Common myeloid progenitor, CD34-positive (primary cell): ENCODE results near the gene TEX13B.

Experiments
- CTCF ChIA-PET: fragments of 350-600 bp; sonication (Branson Sonifier 250); formaldehyde crosslinking; loops from one replicate; lab custom pipeline; 2021; ENCODE audit warnings: antibody characterized with exemption; lab: Charles Lee
- POLR2A ChIA-PET: fragments of 350-600 bp; sonication (Branson Sonifier 250); formaldehyde crosslinking; loops from one replicate; lab custom pipeline; 2021; ENCODE audit warnings: antibody characterized with exemption; lab: Charles Lee
- DNase-seq, 3 donors: peaks; one replicate each; pipeline versions ENCODE4 v3.0.0 to v3.0.0-alpha.2; 2013
- H3K27ac ChIP-seq, 2 experiments: 1 replicate in 1 of 2; 2 replicates in 1 of 2; pipeline ENCODE4 v1.7.0; 2013; ENCODE audit warnings: inconsistent platforms in 2 of 2, low read length in 2 of 2, mild to moderate bottlenecking in 2 of 2, low read depth in 1 of 2, moderate library complexity in 1 of 2; ENCODE audit not compliant: severe bottlenecking in 2 of 2, insufficient read depth in 1 of 2, poor library complexity in 1 of 2
- H3K27me3 ChIP-seq, 5 experiments: replicated peaks in 2 of 5; 1 replicate in 3 of 5; 2 replicates in 2 of 5; pipeline versions ENCODE4 v1.6.1 to v1.7.0; 2013; ENCODE audit warnings: low read length in 4 of 5, mild to moderate bottlenecking in 2 of 5, moderate library complexity in 2 of 5, inconsistent platforms in 1 of 5; ENCODE audit not compliant: insufficient read depth in 5 of 5, control insufficient read depth in 4 of 5
- H3K36me3 ChIP-seq, 4 experiments: 1 replicate in 2 of 4; 2 replicates in 2 of 4; pipeline versions ENCODE4 v1.6.1 to v1.7.0; 2013; ENCODE audit warnings: low read length in 3 of 4, control low read depth in 1 of 4, mild to moderate bottlenecking in 1 of 4; ENCODE audit not compliant: control insufficient read depth in 4 of 4, insufficient read depth in 4 of 4
- H3K4me1 ChIP-seq, 4 experiments: 1 replicate in 3 of 4; 2 replicates in 1 of 4; pipeline versions ENCODE4 v1.6.1 to v1.7.1; 2013; ENCODE audit warnings: low read length in 3 of 4, mild to moderate bottlenecking in 3 of 4, control low read depth in 1 of 4, inconsistent platforms in 1 of 4, moderate library complexity in 1 of 4; ENCODE audit not compliant: control insufficient read depth in 4 of 4, insufficient read depth in 4 of 4; ENCODE audit errors: control extremely low read depth in 1 of 4
- H3K4me3 ChIP-seq, 7 experiments: 1 replicate in 4 of 7; 2 replicates in 3 of 7; pipeline versions ENCODE4 v1.5.1 to v1.7.0; 2013; ENCODE audit warnings: mild to moderate bottlenecking in 7 of 7, low read length in 6 of 7, moderate library complexity in 6 of 7, inconsistent platforms in 2 of 7, low read depth in 2 of 7, control low read depth in 1 of 7; ENCODE audit not compliant: insufficient read depth in 4 of 7, control insufficient read depth in 1 of 7; ENCODE audit errors: extremely low read depth in 1 of 7
- H3K9me3 ChIP-seq, 5 experiments: 1 replicate in 4 of 5; 2 replicates in 1 of 5; pipeline versions ENCODE4 v1.6.1 to v1.7.1; 2013; ENCODE audit warnings: low read length in 4 of 5, mild to moderate bottlenecking in 2 of 5, inconsistent platforms in 1 of 5, low read depth in 1 of 5, moderate library complexity in 1 of 5; ENCODE audit not compliant: control insufficient read depth in 4 of 5, insufficient read depth in 2 of 5; ENCODE audit errors: control extremely low read depth in 1 of 5
- WGBS: methylation state at CpG from one replicate; pipeline ENCODE4 v1.1.5; 2013; ENCODE audit not compliant: insufficient coverage; 5-methylcytosine and 5-hydroxymethylcytosine counted together

The TEX13B gene

DNA sequence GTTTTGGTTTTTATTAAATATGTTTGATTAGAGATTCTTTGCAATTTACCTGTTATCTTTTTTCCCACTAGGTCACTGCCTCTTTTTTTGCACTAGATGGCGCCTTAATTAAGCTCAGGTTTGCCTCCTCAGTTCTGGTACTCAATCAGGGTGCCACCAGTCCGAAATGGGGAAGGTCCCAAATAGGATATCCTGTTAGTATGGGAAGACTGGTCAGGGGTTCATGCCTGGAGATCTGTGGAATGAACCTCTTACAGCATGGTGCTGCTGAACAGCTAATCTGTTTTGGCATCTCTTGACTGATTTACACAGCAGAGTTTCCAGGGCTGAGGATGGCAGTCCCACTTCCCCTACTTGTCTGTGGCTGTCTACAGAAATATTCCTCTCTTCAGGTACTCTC, 38.5 kb upstream of the TEX13B start:
- Histone ChIP-seq H3K27me3 (peaks cover 0 to 2% (median 0%) of the 10 kb centered on the region in 5 experiments), H3K4me1 (peaks cover 0 to 24% (median 7%) of the 10 kb centered on the region in 4 experiments), H3K9me3 (no peaks in the 10 kb centered on the region), H3K4me3 (no peak overlapping the region), H3K27ac (no peak overlapping the region), H3K36me3 (no peaks in the 10 kb centered on the region)
- POLR2A ChIA-PET: no interaction called here
- whole genome bisulfite sequencing: 13% methylated on average over 2 of the region's 2 CpGs
- no peak for DNase-seq
- CTCF ChIA-PET: interaction anchor here (0.8 to 1.3 kb wide), 5 partner anchors 12 to 118 kb away, joined by 3 to 4 read pairs (median 3); no protein-coding TSS in a partner anchor

DNA sequence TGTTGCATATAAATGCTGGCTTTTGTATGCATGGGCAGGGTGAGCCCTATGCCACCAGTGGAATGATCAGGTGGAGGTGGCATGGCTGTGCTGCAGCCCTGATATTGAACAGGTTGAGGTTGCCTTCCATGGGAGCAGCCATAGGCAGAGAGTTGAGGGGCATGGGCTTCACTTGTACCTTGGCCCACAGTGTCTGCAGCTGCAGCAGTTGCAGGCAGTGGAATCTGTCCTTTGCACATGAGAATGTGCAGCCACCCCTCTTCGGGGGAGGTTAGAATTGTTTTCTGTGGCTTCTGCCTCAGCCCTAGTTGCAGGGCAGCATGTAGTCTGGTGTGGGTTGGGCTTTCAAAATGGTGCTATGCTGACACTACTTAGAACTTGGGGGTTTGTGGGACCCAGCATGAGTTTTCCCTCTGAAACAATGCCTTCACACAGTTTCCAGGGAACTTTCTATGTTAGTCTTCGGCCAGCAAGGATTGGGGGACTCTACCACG, 37.3 kb upstream of the TEX13B start:
- H3K36me3 ChIP-seq: no peaks in the 10 kb centered on the region
- H3K9me3 ChIP-seq: no peaks in the 10 kb centered on the region
- ChIA-PET POLR2A (no interaction called here), CTCF (no interaction called here)
- H3K4me1 ChIP-seq: peaks cover 0 to 24% (median 7%) of the 10 kb centered on the region in 4 experiments
- H3K4me3 ChIP-seq: peak overlapping the region in 2 of 7 experiments; percentile 28 to 45
- 35% methylated on average over 3 of the region's 3 CpGs for WGBS
- DNase-seq: peak in 2 of 3 donors; percentile 45 to 52
- peaks cover 0 to 2% (median 0%) of the 10 kb centered on the region in 5 experiments for H3K27me3 ChIP-seq
- no peak overlapping the region for H3K27ac ChIP-seq

DNA sequence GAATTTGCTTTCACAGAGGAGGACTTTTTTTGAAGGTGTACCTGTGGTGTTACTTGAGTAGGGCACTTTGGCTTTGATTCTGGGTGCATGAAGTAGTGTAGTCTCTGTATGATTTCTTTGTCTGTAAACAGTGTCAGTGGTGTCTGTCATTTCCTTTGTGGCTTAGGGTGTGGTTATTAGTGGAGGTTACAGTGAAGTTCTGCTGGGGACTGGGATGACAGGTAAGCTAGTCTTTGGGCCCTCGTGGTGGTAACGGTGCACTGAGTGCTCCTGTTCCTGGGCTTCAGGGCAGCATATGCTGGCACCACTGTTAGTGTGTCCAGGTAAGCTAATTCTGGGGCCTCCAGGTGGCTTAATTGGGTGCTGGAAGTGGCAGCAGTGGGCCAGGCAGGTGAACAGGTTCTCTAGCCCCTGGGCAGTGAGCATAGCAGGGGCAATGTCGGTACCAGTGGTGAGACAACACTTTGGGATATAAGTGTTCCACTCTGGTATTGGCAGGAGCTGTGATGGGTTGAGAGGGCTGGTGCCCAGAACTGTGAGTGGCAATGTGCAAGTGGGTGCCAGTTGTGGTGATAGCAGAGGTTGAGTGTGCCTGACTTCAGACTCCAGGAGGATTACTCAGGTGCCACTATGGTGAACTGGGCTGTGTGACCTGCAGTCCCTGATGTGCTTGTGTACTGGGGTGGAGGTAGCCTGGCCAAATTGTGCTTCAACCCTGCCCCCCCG, 36.6 kb upstream of the TEX13B start:
- DNase-seq: peak in 1 of 3 donors; percentile 28
- WGBS: 84% methylated on average over 4 of the region's 4 CpGs
- ChIA-PET POLR2A (no interaction called here), CTCF (interaction anchor here (0.7 kb wide), 1 partner anchor 42 kb away, joined by 3 read pairs; no protein-coding TSS in a partner anchor)
- no peak overlapping the region for H3K27ac ChIP-seq
- peaks cover 0 to 2% (median 0%) of the 10 kb centered on the region in 5 experiments for H3K27me3 ChIP-seq
- no peaks in the 10 kb centered on the region for H3K9me3 ChIP-seq
- H3K4me1 ChIP-seq: peaks cover 0 to 24% (median 7%) of the 10 kb centered on the region in 4 experiments
- no peak overlapping the region for H3K4me3 ChIP-seq
- H3K36me3 ChIP-seq: no peaks in the 10 kb centered on the region

DNA sequence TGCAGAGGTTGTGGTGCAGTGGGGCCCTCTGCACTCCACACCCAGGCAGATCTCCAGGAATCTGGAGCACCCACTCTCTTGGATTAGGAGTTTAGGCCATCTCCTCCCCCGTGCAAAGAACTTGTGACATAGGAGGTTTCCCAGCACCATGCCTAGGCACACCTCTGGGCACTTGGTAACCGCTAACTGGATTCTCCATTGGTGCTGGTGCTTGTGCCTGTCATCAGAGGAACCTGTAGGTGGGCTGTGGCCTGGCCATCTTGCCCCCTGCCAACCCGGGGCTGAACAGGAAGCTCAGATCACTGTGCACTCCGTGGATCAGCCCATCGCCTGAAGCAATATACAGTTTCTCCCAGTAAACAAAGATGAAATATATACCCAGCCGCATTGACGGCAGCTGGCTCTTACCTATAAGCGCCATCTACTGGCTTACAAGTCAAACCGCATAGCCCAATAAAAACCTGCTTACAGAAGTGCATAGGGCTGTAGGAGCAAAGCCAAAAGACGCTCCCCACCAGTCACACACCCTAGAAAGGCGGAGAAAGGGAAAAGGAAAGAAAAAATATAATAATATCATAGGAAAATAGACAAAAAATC, 19.1 kb upstream of the TEX13B start:
- peak; percentile 33 to 69 (median 67) for DNase-seq
- Histone ChIP-seq H3K4me3 (no peak overlapping the region), H3K9me3 (peaks cover 0 to 6% (median 0%) of the 10 kb centered on the region in 5 experiments), H3K36me3 (no peaks in the 10 kb centered on the region), H3K27ac (no peak overlapping the region), H3K4me1 (no peaks in the 10 kb centered on the region), H3K27me3 (peaks cover 0 to 2% (median 0%) of the 10 kb centered on the region in 5 experiments)
- CTCF ChIA-PET: interaction anchor here (1.3 to 1.5 kb wide), 2 partner anchors 19 to 21 kb away, joined by 3 to 5 read pairs; no protein-coding TSS in a partner anchor
- WGBS: 24% methylated on average over 5 of the region's 11 CpGs
- POLR2A ChIA-PET: no interaction called here

DNA sequence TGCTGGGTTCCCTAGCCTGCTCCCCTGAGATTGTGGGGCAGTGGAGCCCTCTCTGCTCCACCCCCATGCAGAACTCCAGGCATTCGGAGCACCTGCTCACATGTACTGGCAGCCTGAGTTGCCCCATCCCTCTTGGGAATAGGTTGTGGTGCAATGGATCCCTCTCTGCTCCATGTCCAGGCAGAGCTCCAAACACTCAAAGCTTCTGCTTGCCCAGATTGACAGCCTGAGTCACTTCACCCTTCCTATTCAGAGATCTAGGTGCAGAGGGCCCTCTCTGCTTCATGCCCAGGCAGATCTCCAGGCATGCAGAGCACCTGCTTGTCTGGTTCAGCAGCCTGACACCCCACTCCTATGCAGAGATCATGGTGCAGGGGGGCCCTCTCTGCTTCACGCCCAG, 18.6 kb upstream of the TEX13B start:
- H3K27me3 ChIP-seq: peaks cover 0 to 2% (median 0%) of the 10 kb centered on the region in 5 experiments
- H3K4me3 ChIP-seq: no peak overlapping the region
- POLR2A ChIA-PET: no interaction called here
- H3K9me3 ChIP-seq: peaks cover 0 to 6% (median 0%) of the 10 kb centered on the region in 5 experiments
- WGBS: 100% methylated on average over 1 of the region's 2 CpGs
- no peaks in the 10 kb centered on the region for H3K4me1 ChIP-seq
- no peaks in the 10 kb centered on the region for H3K36me3 ChIP-seq
- no peak for DNase-seq
- CTCF ChIA-PET: interaction anchor here (1.5 kb wide), 1 partner anchor 20 kb away, joined by 3 read pairs; no protein-coding TSS in a partner anchor
- H3K27ac ChIP-seq: no peak overlapping the region

DNA sequence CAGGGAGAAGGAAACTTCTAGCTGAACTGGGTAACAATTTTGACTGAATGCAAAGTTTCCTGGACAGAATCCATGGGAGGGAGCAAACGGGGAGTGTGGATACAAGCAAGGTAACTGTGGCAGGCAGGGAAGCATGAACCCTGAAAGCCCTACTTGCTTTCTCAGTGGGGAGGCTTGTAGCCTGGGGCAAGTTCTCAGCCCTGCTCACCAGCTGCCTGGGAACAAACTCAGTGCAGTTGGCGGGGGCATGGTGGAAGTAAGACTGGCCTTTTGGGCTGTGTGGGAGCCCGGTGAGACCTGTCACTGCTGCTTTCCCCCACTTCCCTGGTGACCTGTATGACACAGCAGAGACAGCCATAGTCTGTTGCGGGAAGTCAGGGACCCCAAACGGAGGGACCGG, 14.0 kb upstream of the TEX13B start:
- POLR2A ChIA-PET: no interaction called here
- WGBS: 63% methylated on average over 1 of the region's 6 CpGs
- H3K4me3 ChIP-seq: no peak overlapping the region
- CTCF ChIA-PET: interaction anchor here (1.8 kb wide), 1 partner anchor 17 kb away, joined by 5 read pairs; no protein-coding TSS in a partner anchor
- no peaks in the 10 kb centered on the region for H3K4me1 ChIP-seq
- H3K36me3 ChIP-seq: no peaks in the 10 kb centered on the region
- no peak overlapping the region for H3K27ac ChIP-seq
- peaks cover 0 to 6% (median 0%) of the 10 kb centered on the region in 5 experiments for H3K9me3 ChIP-seq
- no peak for DNase-seq
- H3K27me3 ChIP-seq: peaks cover 0 to 2% (median 0%) of the 10 kb centered on the region in 5 experiments
